ENCODE measurements around the gene PKN2. TPM values are rescaled to one million over a fixed set of nuclear protein-coding genes. Genes with fewer than 3 reads are reported as not detected.

PKN2 gene
- total RNA-seq, result 47.8 and 72.6 TPM in 2 replicates

DNA sequence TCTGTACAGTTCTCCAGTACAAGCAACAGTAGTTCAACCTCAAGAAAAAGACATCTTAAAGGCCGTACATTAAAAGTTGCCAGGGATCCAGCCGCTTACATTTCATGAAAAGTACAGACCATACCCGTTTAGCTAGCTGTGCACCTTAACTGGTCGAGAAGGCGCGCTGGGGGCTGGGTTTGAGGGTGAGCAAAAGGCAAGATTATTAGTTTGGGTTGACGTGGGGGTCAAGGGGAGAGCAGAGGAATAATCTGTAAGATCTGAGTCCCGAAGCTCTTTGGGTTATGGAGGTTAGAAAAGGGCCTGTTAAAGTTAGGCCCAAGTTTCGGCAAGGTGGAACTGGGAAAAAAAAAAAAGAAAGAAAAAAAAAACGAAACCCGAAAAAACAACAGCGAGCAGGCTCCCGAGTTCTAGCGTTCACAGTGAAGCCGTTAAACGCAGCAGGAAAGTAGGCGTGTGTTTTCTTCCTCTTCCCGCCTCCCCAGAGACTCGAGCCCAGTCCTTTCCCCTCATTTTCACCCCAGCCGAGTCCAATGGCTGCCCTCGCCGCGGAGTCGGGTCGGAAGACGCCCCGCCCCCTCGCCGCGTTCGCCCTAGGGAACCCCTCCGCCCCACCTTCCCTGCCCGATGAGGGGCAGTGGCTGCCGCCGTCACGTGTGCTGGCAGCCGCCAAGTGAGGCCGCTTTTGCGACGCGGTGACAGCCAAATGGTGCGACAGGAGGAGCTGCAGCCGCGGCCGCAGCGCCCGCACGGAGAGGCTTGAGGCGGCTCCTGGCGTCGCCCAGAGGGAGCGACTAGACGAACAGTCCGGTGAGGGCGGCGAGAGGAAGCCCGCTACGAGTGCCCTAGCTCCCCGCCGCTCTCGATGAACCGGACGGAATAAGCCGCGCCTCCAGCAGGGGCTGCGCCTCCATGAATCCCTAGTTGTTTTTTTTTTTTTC is at the start of gene PKN2:
Gene PKN2, plus strand, starts transcription at position 733 of the 941 bp plus-strand sequence. CDS start 308 bp downstream, outside the sequence.

Small RNA genes within 50 kb of the gene (small RNA-seq; reads per million reads assigned to genes)
- gene RNU6-125P, result not detected

Other genes starting within 250 kb of the PKN2 start
- 34.2 and 46.3 TPM in 2 replicates for gene GTF2B, start 207.3 kb downstream of the PKN2 start, total RNA-seq

All from placental epithelial cell (primary cell).